Transverse colon (tissue), 4 donors: Measurements from ENCODE around the gene PMEPA1.

ENCODE experiments used
- POLR2A ChIP-seq: fragments of 450-650 bp; IDR thresholded peaks from one replicate; pipeline ENCODE4 v1.6.1; 2016; ENCODE audit warnings: antibody characterized with exemption, mild to moderate bottlenecking, moderate library complexity
- POLR2AphosphoS5 ChIP-seq, 3 donors: sonication (generic); formaldehyde crosslinking; IDR thresholded peaks; one replicate each; pipeline ENCODE4 v1.6.1; 2016; ENCODE audit warnings: antibody characterized with exemption in 3 of 3
- TF ChIP-seq, protein P1 (sequence below), 5 experiments: fragments of 200-600 bp in 3 of 5; fragments of 450-650 bp in 2 of 5; sonication (generic) in 3 of 5; IDR thresholded peaks; 1 replicate in 2 of 5; 2 replicates in 3 of 5; pipeline ENCODE4 v1.5.1; 2016 to 2017; ENCODE audit warnings: antibody characterized with exemption in 5 of 5, inconsistent platforms in 3 of 5, mild to moderate bottlenecking in 2 of 5, moderate library complexity in 1 of 5

DNA sequence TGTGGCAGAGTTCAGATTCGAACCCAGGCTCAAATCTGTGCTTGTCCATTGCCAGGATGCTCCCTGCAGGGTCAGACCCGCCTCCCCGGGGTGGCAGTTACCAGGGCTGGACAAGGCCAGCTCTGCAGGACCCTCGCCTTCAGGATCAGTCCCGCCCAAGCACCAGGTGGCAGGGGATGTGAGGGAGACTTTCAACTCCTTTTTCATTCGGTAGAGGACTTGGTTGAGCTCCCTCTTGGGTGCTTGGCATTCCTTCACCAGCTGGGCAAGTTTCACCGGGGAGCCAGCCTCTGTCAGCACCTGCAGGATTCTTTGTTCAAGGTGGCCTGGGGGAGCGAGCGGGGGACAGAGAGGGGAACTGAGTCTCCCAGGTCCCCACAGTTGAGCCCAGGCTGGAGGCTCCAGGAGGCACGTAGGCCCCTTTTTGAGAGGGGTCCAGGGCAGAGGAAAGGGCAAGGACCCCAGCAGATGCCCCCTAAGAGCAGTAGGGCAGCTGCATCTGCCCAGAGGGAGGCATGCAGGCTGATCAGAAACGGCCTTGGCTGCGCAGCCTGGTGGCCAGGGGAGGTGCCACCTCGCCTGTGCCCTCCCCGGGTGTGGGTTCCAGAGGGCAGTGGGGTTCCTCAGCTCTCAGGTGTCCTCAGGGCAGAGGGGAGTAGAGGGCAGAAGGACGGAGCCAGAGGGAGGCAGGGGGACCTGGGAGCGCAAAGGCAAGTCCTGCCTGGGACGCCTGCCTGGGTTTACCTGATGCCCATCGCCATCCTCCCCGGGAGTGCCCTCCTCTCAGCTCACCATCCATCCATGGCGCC, 93.5 kb downstream of the PMEPA1 start:
- TF ChIP-seq POLR2A (no peak), POLR2AphosphoS5 (IDR thresholded peaks at IDR 0.05) (no peak)
- TF ChIP-seq, protein P1, sequence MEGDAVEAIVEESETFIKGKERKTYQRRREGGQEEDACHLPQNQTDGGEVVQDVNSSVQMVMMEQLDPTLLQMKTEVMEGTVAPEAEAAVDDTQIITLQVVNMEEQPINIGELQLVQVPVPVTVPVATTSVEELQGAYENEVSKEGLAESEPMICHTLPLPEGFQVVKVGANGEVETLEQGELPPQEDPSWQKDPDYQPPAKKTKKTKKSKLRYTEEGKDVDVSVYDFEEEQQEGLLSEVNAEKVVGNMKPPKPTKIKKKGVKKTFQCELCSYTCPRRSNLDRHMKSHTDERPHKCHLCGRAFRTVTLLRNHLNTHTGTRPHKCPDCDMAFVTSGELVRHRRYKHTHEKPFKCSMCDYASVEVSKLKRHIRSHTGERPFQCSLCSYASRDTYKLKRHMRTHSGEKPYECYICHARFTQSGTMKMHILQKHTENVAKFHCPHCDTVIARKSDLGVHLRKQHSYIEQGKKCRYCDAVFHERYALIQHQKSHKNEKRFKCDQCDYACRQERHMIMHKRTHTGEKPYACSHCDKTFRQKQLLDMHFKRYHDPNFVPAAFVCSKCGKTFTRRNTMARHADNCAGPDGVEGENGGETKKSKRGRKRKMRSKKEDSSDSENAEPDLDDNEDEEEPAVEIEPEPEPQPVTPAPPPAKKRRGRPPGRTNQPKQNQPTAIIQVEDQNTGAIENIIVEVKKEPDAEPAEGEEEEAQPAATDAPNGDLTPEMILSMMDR (IDR thresholded peaks at IDR 0.05), result no peak
